ENCODE data around the gene NAT16. TPM values are rescaled to one million over a fixed set of nuclear protein-coding genes. Genes with fewer than 3 reads are reported as not detected.
A peak's percentile ranks its signal among the peaks of the same experiment; 100 is the strongest.

NAT16 gene
- total and polyA plus RNA-seq, 2 of the 4 experiments (the other 2 are of a cell fraction) = 0.05 TPM; not detected in 1

GRCh38 chr7:101169110-101169837 is 10.8 kb downstream of the NAT16 start:
- H3K9me1 ChIP-seq (ENCODE audit: insufficient read depth, low read length) = peaks cover 14% of the 10 kb centered on the region
- peaks cover 9% of the 10 kb centered on the region; the same call in 1 of the 2 replicates for H4K20me1 ChIP-seq (ENCODE audit: insufficient read depth, low read length)
- no TSS peak for BruUV-seq (replicated peaks)
- H4K5ac ChIP-seq (ENCODE audit: low read depth, low read length) = no peak overlapping the region
- TF ChIP-seq BHLHE40 (IDR thresholded peaks at IDR 0.05; ENCODE audit: low read depth, low read length) (no peak), USF2 (IDR thresholded peaks at IDR 0.05; ENCODE audit: low read depth, low read length) (no peak), FOS (IDR thresholded peaks at IDR 0.05; ENCODE audit: low read depth, low read length) (peak; percentile 65; the same call in 1 of the 2 replicates), MXI1 (IDR thresholded peaks at IDR 0.05; ENCODE audit: borderline replicate concordance, low read depth, low read length) (no peak)
- H3K14ac ChIP-seq (replicated peaks; ENCODE audit: low read depth, low read length) = no peak overlapping the region; the same call in 1 of the 2 replicates
- no peak overlapping the region; the same call in 1 of the 2 replicates for H4K91ac ChIP-seq (ENCODE audit: insufficient read depth, low read depth, low read length)
- ATAC-seq (ENCODE audit: low read depth) (no peak), DNase-seq (no peak)
- peak overlapping the region; percentile 69 for H2BK20ac ChIP-seq (ENCODE audit: low read depth, low read length)
- H3K4me2 ChIP-seq (ENCODE audit: low read depth, low read length) = peak overlapping the region; percentile 83
- ChIA-PET CTCF (interaction anchor here (1.0 to 1.9 kb wide), 2 partner anchors 25 kb away, joined by 6 to 8 read pairs; no protein-coding TSS in a partner anchor), POLR2A (ENCODE audit: unreplicated experiment) (interaction anchor here (0.6 kb wide), 1 partner anchor 40 kb away, joined by 4 read pairs; no protein-coding TSS in a partner anchor)
- H3K27me3 ChIP-seq (ENCODE audit: control insufficient read depth, insufficient read depth, low read length) = peaks cover 65% of the 10 kb centered on the region
- no peaks in the 10 kb centered on the region for H3K36me3 ChIP-seq (ENCODE audit: control insufficient read depth, insufficient read depth, low read length)
- H3K9ac ChIP-seq (ENCODE audit: low read depth, low read length) = no peak overlapping the region
- H2AK9ac ChIP-seq (replicated peaks; ENCODE audit: low read depth, low read length, poor library complexity) = peak overlapping the region; percentile 48
- peaks cover 0 to 3% of the 10 kb centered on the region in 2 experiments; a peak in 1 of 4 replicates for H3K79me1 ChIP-seq (ENCODE audit: low read depth in 1 of 2, low read length in 2 of 2)
- H3K4ac ChIP-seq (ENCODE audit: low read depth, low read length) = peak overlapping the region; percentile 79
- H2BK15ac ChIP-seq (ENCODE audit: low read depth, low read length) = peak overlapping the region; percentile 76; the same call in 2 of the 3 replicates
- peak overlapping the region; percentile 91 for H3K23ac ChIP-seq (ENCODE audit: low read depth, low read length)
- intact Hi-C loops (cut with micrococcal nuclease) (loop anchor here (1.0 kb wide), 1 partner anchor 25 kb away; no protein-coding TSS in a partner anchor), in situ Hi-C loops (cut with MboI; ENCODE audit: low sequenced_read_pairs) (no loop called here), dilution Hi-C loops (cut with HindIII; ENCODE audit: low sequenced_read_pairs, unreplicated experiment) (no loop called here)
- peak overlapping the region; percentile 82 for H2AK5ac ChIP-seq (ENCODE audit: low read depth, low read length)
- peak overlapping the region; percentile 3 for H2BK5ac ChIP-seq (ENCODE audit: low read depth, low read length, poor library complexity, severe bottlenecking)
- WGBS, 2 experiments (ENCODE audit: extremely low coverage in 2 of 2, insufficient read length in 1 of 2) = 5% methylated on average over 3 of the region's 18 CpGs; no CpG with 5 or more reads in 1 of the 2 experiments
- H3K18ac ChIP-seq (ENCODE audit: low read depth, low read length) = peak overlapping the region; percentile 8; the same call in 1 of the 2 replicates
- no peak overlapping the region for H3K56ac ChIP-seq (ENCODE audit: extremely low read depth, insufficient read depth, low read length)
- peak overlapping the region; percentile 59 for H2BK120ac ChIP-seq (ENCODE audit: low read depth, low read length)
- H3K4me1 ChIP-seq (ENCODE audit: control insufficient read depth, insufficient read depth, low read length) = peaks cover 18% of the 10 kb centered on the region
- H2AFZ ChIP-seq (replicated peaks; ENCODE audit: low read length, poor library complexity) = peak overlapping the region; percentile 83
- peak overlapping the region in 1 of 2 experiments; percentile 5; a peak in 1 of 4 replicates for H4K8ac ChIP-seq (ENCODE audit: low read depth in 2 of 2, low read length in 2 of 2)
- H3K9me3 ChIP-seq (ENCODE audit: control insufficient read depth, insufficient read depth, low read length) = peaks cover 2% of the 10 kb centered on the region; the same call in 1 of the 2 replicates
- no peak overlapping the region for H3K4me3 ChIP-seq (ENCODE audit: insufficient read depth, low read depth, low read length)
- no peak overlapping the region for H3K27ac ChIP-seq (ENCODE audit: insufficient read depth, low read length)
